ENCODE results near the gene DTD1.
A peak's percentile ranks its signal among the peaks of the same experiment; 100 is the strongest.
"Not testable (repeated sequence)": the region's sequence is repeated elsewhere in the genome, so short reads cannot be mapped to it uniquely, and the experiment has no call there.

DTD1 gene

GRCh38 chr20:18747090-18747489 is 159.2 kb downstream of the DTD1 start:
- DNase-seq = no peak

GRCh38 chr20:18748987-18749386 is 161.1 kb downstream of the DTD1 start:
- DNase-seq = no peak

GRCh38 chr20:18749528-18749927 is 161.7 kb downstream of the DTD1 start:
- no peak for DNase-seq

GRCh38 chr20:18750735-18751134 is 162.9 kb downstream of the DTD1 start:
- peak; percentile 6 for DNase-seq

- no peak for DNase-seq
These were observed 166.3 kb downstream of the DTD1 start for GRCh38 chr20:18754030-18754652.

- DNase-seq = no peak
These were observed 166.8 kb downstream of the DTD1 start for GRCh38 chr20:18754653-18755045.

- not testable (repeated sequence) for DNase-seq
These were observed 173.0 kb downstream of the DTD1 start for GRCh38 chr20:18760852-18761251.

GRCh38 chr20:18767676-18768075 is 179.8 kb downstream of the DTD1 start:
- no peak for DNase-seq

GRCh38 chr20:18773566-18773965 is 185.7 kb downstream of the DTD1 start:
- no peak for DNase-seq

GRCh38 chr20:18774207-18774606 is 186.4 kb downstream of the DTD1 start:
- no peak for DNase-seq

GRCh38 chr20:18775633-18776032 is 187.8 kb downstream of the DTD1 start:
- no peak for DNase-seq

- no peak for DNase-seq
These were observed 191.0 kb downstream of the DTD1 start for GRCh38 chr20:18778690-18779392.

- DNase-seq = no peak
These were observed 192.7 kb downstream of the DTD1 start for GRCh38 chr20:18780385-18781130.

GRCh38 chr20:18781509-18781908 is 193.7 kb downstream of the DTD1 start:
- DNase-seq = no peak

- no peak for DNase-seq
These were observed 195.6 kb downstream of the DTD1 start for GRCh38 chr20:18783385-18783959.

- not testable (repeated sequence) for DNase-seq
These were observed 199.2 kb downstream of the DTD1 start for GRCh38 chr20:18787046-18787445.

GRCh38 chr20:18788021-18788420 is 200.2 kb downstream of the DTD1 start:
- DNase-seq = no peak

GRCh38 chr20:18790787-18791186 is 202.9 kb downstream of the DTD1 start:
- DNase-seq = no peak

GRCh38 chr20:18793625-18794427 is 206.0 kb downstream of the DTD1 start:
- DNase-seq = peak; percentile 37

GRCh38 chr20:18794428-18794787 is 206.6 kb downstream of the DTD1 start:
- DNase-seq = no peak

- no peak for DNase-seq
These were observed 207.5 kb downstream of the DTD1 start for GRCh38 chr20:18795366-18795765.

GRCh38 chr20:18796282-18796833 is 208.5 kb downstream of the DTD1 start:
- no peak for DNase-seq

- DNase-seq = no peak
These were observed 213.7 kb downstream of the DTD1 start for GRCh38 chr20:18801516-18801915.
